GM12865 (cell line): ENCODE data around the gene DSCAM.

ENCODE experiments used
- DNase-seq: peaks from one replicate; pipeline ENCODE4 v3.0.0; 2010; ENCODE audit warnings: low read depth
- H3K4me3 ChIP-seq: 2 replicates; pipeline ENCODE4 v1.5.1; 2011; ENCODE audit warnings: mild to moderate bottlenecking, low read depth, low read length, control low read depth
- CTCF ChIP-seq: IDR thresholded peaks from 2 replicates; pipeline ENCODE4 v1.5.1; 2011; ENCODE audit warnings: low read length, control low read depth, low read depth, inconsistent platforms; ENCODE audit not compliant: insufficient read depth; ENCODE audit errors: missing control alignments

DSCAM gene

GRCh38 chr21:40316104-40316503 is 530.9 kb downstream of the DSCAM start:
- H3K4me3 ChIP-seq = no peak overlapping the region
- DNase-seq = no peak
- no peak for TF ChIP-seq CTCF

DNA sequence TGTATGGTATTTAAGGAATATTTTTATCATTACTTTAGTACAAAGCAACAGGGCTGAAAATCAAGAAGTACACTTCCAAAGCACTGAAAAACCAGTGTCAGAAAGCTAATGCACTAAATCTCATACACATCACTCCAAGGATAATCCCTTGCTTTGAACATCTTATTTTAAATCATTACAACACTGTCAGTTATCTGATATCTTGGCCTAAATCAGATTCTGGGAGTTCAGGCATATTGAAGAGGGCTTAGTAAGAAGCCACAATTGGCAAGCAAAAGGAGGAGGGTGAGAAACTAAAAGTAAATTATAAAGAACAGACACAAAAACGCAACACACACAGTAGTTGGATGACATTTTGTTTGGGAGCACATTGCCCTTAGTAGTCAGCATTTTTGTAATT is 531.3 kb downstream of the DSCAM start:
- no peak overlapping the region for H3K4me3 ChIP-seq
- no peak for DNase-seq
- TF ChIP-seq CTCF = no peak

- no peak for TF ChIP-seq CTCF
- DNase-seq = no peak
- no peak overlapping the region for H3K4me3 ChIP-seq
Measured at GRCh38 chr21:40313260-40313659, 533.7 kb downstream of the DSCAM start.

GRCh38 chr21:40300300-40300699 is 546.7 kb downstream of the DSCAM start:
- no peak for DNase-seq
- no peak overlapping the region for H3K4me3 ChIP-seq
- no peak for TF ChIP-seq CTCF

GRCh38 chr21:40299451-40299850 is 547.5 kb downstream of the DSCAM start:
- no peak for DNase-seq
- no peak overlapping the region for H3K4me3 ChIP-seq
- no peak for TF ChIP-seq CTCF

DNA sequence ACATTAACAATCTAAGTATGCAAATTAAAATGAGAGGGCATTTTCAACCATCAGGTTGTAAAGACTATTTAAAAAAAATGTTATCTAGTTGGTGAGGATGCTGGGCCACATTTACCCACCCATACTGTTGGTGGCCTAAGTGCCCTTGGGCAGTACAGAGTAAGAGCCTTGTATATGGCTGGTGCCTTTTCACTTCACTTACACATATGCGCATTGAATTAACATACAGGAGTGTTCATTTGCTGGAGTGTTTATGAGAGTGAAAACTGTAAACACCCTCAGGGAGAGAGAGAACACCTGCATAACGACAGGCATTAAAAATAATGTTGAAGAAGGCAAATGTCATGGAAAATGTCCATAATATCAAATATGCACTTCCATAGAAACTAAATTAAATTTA is 552.6 kb downstream of the DSCAM start:
- H3K4me3 ChIP-seq = no peak overlapping the region
- TF ChIP-seq CTCF = no peak
- DNase-seq = no peak

GRCh38 chr21:40291560-40291959 is 555.4 kb downstream of the DSCAM start:
- no peak for DNase-seq
- H3K4me3 ChIP-seq = no peak overlapping the region
- TF ChIP-seq CTCF = no peak
